ENCODE measurements around the gene LRRN2.

LRRN2 gene

GRCh38 chr1:204592246-204592948 lies 93.1 kb downstream of the LRRN2 start:
- no peak for DNase-seq

- no peak for DNase-seq
Measured at GRCh38 chr1:204591473-204592090, 94.0 kb downstream of the LRRN2 start.

- no peak for DNase-seq
Measured at GRCh38 chr1:204589409-204590038, 96.0 kb downstream of the LRRN2 start.

DNA sequence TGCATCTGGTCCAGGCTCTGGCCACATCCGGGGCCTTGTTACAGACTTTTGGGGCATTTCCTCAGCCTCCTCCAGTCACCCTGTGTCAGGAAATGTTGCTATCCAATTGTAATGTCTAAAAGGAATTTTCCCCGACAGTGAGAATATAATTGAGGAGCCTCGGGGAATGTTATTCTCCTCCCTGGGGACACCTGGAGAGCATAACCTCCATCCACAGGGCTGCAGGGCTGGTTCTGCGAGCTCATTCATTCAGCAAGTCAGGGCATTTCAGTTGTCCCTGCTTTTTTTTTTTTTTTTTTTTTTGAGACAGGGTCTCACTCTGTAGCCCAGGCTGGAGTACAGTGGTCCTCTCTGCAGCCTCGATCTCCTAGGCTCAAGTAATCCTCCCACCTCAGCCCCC lies 96.7 kb downstream of the LRRN2 start:
- no peak for DNase-seq

- peak; percentile 5 for DNase-seq
Measured at GRCh38 chr1:204587621-204588020, 97.9 kb downstream of the LRRN2 start.

DNA sequence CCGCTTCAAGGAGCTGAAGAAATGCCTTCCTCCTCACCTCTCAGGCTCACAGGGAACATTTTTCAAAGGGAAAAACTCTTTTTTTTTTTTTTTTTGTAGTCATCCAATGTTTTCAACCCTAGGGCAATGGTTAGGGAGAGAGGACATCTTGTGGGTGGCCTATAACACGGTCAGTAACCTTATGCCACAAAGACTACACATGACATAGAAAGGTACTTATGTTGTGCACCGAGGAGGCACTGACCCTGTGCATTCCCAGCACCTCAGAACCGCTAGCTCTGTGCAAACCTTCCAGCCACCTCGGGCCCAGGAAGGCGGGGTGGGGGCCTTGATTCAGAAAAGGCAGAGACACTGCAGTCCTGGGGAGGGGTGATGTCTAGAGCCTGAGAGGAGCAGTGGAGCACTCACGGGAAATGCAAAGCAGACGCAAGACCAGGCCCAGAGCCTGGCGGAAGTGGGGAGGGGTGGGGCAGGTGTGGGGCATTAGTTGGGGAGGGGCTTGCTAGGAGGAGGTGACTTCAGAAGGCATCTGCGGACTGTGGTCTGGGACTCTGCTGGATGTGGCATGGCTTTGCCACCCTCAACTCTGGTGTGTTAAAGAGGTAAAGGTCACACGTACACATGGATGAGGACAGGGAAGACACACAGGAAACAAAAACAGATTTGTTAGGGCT lies 100.7 kb downstream of the LRRN2 start:
- no peak for DNase-seq

DNA sequence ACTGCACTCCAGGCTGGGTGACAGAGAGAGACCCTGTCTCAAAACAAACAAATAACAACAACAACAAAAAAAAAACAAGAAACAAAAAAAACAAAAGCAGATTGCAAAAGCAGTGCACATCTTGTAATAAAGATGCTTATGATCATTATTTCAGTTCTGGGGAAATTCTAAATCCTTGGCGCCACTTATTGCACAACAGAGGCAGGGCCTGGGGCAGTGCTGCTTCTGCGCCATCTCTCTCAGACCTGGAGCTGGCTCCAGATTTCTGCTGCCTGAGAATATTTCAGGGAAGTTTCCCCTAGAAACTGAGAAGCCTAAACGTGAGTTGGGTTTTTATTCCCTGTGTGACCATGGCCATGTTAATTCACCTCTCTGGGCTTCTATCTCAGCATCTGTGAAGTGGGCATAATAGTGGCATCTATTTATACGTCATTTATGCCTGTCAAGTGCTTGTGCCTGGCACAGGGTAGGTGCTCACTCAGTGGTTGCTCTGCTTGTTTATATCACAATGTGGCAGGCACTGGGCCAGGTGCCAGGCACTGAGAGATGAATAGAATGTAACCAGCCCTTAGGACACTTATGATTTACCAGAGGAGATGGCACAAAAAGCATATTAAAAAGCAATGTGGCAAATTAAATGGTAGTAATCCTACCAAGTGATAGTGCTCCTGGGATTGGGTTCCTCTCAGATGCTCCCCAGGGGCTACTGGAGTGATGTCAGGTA lies 101.5 kb downstream of the LRRN2 start:
- DNase-seq = peak; percentile 85

DNA sequence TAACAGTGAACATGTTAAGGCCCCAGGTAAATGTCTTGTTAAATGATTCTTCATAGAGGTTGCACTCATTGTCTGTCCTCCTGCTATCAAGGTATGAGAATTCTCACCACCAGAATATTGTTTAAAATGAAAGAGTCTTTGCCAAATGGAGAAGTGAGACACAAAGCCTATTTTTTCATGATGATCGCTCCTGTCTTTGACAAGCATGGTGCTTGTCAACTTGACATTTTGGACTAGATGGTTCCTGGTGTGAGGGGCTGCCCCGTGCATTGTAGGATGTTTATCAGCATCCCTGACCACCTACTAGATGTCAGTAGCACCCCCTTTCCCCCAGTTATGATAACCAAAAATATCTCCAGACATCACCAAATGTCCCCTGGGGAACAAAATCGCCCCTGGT lies 103.8 kb downstream of the LRRN2 start:
- no peak for DNase-seq

DNA sequence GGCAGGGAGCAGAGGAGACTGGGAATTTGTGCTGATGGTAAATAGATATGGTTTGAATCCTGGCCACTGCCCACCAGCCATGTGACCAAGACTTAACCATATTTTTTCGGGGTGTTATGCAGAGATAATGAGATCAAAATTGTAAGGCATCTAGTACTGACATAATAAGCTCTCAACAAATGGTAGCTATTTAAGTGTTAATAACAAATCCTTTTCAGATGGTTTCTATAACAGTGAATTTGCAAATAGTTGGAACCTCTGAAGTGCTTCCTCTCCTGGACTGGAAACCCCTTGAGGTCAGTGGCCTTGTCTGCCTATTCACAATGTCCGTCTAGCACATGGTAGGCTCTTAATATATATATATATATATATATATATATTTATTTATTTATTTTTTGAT lies 104.7 kb downstream of the LRRN2 start:
- no peak for DNase-seq

DNA sequence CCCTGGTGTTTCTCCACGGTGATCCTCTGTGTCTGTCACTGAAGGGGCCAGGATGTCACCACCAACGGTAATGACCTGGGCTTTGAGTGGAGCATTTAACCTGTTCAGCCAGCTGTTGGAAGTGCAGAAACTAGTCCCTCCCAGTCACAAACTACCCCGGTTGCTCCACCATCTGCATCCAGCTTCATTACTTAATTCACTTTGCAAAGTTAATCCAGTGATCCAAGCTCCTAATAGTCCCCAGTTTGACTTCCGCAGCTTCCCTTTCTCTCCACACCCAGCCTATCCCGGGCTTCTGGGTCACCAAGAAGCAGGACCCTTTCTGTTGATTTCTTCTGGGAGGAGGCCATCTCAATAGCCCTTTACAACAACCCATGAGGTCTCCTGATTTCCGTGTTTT lies 105.9 kb downstream of the LRRN2 start:
- no peak for DNase-seq

- DNase-seq = peak; percentile 69
Measured at GRCh38 chr1:204578867-204579664, 106.5 kb downstream of the LRRN2 start.

- no peak for DNase-seq
Measured at GRCh38 chr1:204577794-204578478, 107.6 kb downstream of the LRRN2 start.

DNA sequence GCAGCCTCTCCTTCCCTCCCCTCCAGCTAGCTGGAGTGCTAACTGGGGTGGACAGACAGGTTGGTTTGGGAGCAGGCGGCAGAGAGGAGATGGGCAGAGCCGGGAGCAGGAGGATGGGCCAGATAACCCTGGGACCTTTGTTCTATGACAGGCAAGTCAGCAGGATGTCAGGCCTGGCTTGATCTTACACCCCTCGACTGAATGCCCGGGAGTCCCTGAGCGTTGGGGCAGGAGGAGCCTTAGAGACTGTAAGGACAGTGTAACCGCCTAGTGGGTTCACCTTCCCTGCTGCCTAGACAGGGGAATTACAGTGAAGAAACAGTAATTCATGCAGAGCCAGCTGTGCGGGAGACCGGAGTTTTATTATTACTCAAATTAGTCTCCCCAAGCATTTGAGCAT lies 109.1 kb downstream of the LRRN2 start:
- DNase-seq = no peak

GRCh38 chr1:204575221-204576190 lies 110.0 kb downstream of the LRRN2 start:
- no peak for DNase-seq

DNA sequence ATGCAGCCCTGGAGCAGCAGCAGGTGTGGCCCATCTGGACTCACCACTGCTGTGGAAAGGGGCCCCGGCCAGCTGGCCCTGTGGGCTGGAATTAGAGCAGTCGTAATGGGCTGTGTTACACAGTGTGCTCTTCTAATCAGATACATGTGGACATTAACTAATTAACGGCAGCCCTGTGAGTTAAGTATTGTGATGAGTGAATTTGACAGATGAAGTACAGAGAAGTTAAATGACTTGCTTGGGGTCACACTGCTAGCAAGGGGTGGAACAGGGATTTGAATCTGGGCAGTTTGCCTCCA lies 110.7 kb downstream of the LRRN2 start:
- no peak for DNase-seq

DNA sequence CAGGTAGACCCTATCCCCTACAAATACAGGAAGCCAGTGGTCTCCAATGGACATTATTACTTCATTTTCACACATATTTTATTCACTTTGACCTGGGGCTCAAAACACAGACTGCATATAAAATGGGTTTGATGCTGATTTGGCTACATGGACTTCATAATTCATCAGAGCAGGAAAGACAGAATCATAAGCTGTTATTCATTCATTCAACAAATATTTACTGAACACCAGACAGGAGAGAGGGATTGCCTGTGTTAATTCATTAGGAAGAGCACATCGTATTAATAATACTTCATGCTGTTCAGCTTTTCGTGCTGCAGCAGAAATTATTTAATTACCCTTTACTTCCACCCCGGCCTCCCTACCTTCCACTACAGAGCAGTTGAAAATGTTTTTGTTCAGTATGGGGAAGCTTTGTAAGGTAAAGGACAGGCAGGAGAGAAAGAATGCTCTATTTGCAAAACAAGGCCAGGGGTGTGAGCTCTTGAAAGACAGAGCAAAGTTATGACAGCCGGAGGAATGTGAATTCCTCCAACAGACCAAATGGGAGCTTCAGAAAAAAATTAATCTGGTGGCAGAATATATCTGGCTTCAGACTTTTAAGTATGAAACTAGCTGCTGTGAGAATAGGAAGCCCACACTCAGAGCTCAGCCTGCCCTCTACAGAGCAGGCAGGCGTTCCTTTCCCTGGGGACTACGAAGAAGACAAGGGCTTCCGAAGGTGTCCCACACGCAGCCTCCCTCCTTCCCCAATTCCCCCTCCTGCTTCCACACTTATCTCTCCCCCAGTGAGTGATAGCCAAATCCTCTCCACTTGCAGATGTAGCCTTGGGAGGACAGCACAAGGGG lies 111.3 kb downstream of the LRRN2 start:
- no peak for DNase-seq

DNA sequence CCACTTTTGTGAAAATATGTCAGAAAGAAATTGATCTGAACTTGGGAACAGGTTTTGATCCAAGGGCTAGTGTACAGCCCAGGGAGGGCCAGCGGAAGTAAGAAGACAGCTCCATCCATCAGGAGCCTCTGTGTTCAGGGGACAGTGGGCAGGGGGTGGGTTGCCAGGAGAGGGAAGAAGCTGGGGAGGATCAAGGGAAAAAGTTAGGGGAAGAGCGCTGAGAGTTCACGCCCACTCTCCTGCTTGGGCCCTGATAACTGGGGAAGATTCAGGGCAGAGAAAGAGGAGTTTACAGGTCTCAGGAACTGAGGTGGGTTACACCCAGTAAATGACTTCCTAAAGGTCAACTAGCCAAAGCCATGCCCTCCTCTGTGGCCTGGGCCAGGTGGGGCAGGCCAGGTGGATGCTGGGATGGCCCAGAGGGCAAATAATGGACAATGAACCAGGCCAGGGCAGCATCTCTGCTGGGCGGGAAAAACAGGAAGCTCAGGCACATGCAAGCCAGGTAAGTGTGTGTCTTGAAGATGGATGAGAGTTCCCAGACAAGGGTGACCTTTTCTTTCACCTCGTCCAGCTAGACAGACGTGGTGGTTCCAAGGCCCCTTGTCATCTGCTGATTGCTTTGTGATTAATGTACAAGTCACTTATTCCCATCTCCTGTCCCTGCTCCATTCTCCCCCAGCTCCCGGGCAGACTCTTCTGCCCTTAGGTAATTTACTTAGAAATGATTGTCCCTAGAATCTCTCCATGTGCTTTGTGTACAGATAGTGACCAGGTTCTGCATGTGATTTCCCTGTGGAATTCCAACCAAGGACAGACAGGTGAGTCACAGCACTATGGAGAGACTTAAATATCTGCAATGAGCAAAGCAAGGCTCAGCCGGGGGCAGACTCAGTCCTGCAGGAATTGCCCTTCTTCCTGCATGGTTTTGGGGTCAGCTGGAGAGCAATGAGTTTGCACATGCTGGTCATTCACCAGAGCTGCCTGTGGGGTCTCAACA lies 112.3 kb downstream of the LRRN2 start:
- DNase-seq = no peak

DNA sequence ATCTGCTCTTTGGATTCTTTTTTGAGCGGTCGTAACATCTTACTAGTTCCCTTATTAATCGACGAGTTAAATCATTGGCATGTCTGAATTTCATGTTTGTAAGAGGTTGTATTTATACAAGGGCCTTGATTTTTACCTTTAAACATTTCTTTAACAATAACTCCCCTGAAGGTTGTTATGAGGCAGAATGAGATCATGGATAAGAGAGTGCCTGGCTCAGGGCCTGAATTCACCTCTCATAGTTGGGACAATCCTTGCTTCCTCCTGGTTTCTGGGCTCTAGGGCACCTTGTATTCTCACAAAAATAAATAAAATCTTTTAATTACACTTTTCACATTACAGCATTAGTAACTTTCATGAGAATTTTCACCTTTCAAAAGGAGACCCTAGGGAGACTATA lies 113.9 kb downstream of the LRRN2 start:
- no peak for DNase-seq
